ENCODE measurements around the gene SPRR5. TPM values are rescaled to one million over a fixed set of nuclear protein-coding genes. Genes with fewer than 3 reads are reported as not detected.

Gene SPRR5
- 0.12 to 0.35 TPM (median 0.30 TPM) in 3 replicates for polyA plus RNA-seq
- polyA plus RNA-seq (2011; ENCODE audit: low read depth), result 10.2 TPM
- polyA plus RNA-seq (2011; cell fraction: cytosol; rRNA removed), result 0.13 TPM in 1 of 2 replicates, not detected in the other
- polyA plus RNA-seq (2011; cell fraction: nucleus; rRNA removed), result 0.53 and 1.7 TPM in 2 replicates
- 1.2 and 34.0 TPM in 2 replicates for polyA plus RNA-seq (2012; ENCODE audit: low replicate concordance)
- not detected in 3 replicates for polyA minus RNA-seq
- not detected for polyA minus RNA-seq (2011; cell fraction: cytosol; rRNA and poly(A)+ RNA removed)
- polyA minus RNA-seq (2011; cell fraction: nucleus; rRNA and poly(A)+ RNA removed), result not detected in 2 replicates

- Histone ChIP-seq H3K9me1 (ENCODE audit: control insufficient read depth, extremely low read depth, insufficient read depth, low read length) (no peaks in the 10 kb centered on the region), H3K79me2 (ENCODE audit: control insufficient read depth, insufficient read depth, low read length) (no peaks in the 10 kb centered on the region), H3K27ac (ENCODE audit: control insufficient read depth, insufficient read depth, low read length) (no peak within 1 kb of the TSS), H4K20me1 (ENCODE audit: control insufficient read depth, extremely low read depth, insufficient read depth, low read length) (no peaks in the 10 kb centered on the region), H3K9ac (ENCODE audit: control insufficient read depth, extremely low read depth, insufficient read depth, low read length) (no peak within 1 kb of the TSS), H3K36me3 (ENCODE audit: control insufficient read depth in 2 of 2, extremely low read depth in 1 of 2, insufficient read depth in 2 of 2, low read length in 2 of 2) (no peaks in the 10 kb centered on the region), H3K9me3 (ENCODE audit: control insufficient read depth, low read depth, low read length) (no peaks in the 10 kb centered on the region), H2AFZ (ENCODE audit: control insufficient read depth, low read length) (no peak within 1 kb of the TSS), H3K27me3 (ENCODE audit: control insufficient read depth, extremely low read depth, insufficient read depth, low read length) (no peaks in the 10 kb centered on the region), H3K4me2 (ENCODE audit: control insufficient read depth, extremely low read depth, insufficient read depth, low read depth, low read length) (no peak within 1 kb of the TSS), H3K4me3 (ENCODE audit: control insufficient read depth in 2 of 3, extremely low read depth in 1 of 3, insufficient read depth in 2 of 3, low read depth in 1 of 3, low read length in 3 of 3) (no peak within 1 kb of the TSS), H3K4me1 (ENCODE audit: control insufficient read depth, extremely low read depth, insufficient read depth, low read length) (peaks cover 16% of the 10 kb centered on the region)
- TF ChIP-seq EZH2 (IDR thresholded peaks at IDR 0.05; ENCODE audit: low read length) (no peak), CTCF (optimal IDR thresholded peaks at IDR 0.05 in 1 of 3, IDR thresholded peaks at IDR 0.05 in 1 of 3, conservative IDR thresholded peaks at IDR 0.05 in 1 of 3; ENCODE audit: extremely low read depth in 1 of 3, insufficient read depth in 2 of 3, low read length in 3 of 3) (no peak)
- DNase-seq (ENCODE audit: low read depth, low spot score) (no peak), FAIRE-seq (peak; percentile 17)
- dilution Hi-C loops (cut with MboI; ENCODE audit: extremely low pct_ligation_motif_present, low sequenced_read_pairs), result no loop called here
Measured at GRCh38 chr1:152946651-152947256, at the start of gene SPRR5. Gene SPRR5 (plus strand): TSS chr1:152947206. CDS start chr1:152948555, 1,349 bp downstream.

GRCh38 chr1:152899027-152899426, 48.0 kb upstream of the SPRR5 start:
- H3K9me3 ChIP-seq (ENCODE audit: control insufficient read depth, low read depth, low read length), result no peaks in the 10 kb centered on the region
- H3K27me3 ChIP-seq (ENCODE audit: control insufficient read depth, extremely low read depth, insufficient read depth, low read length), result no peaks in the 10 kb centered on the region
- TF ChIP-seq EZH2 (IDR thresholded peaks at IDR 0.05; ENCODE audit: low read length) (no peak), CTCF (optimal IDR thresholded peaks at IDR 0.05 in 1 of 3, IDR thresholded peaks at IDR 0.05 in 1 of 3, conservative IDR thresholded peaks at IDR 0.05 in 1 of 3; ENCODE audit: extremely low read depth in 1 of 3, insufficient read depth in 2 of 3, low read length in 3 of 3) (no peak)
- H3K36me3 ChIP-seq (ENCODE audit: control insufficient read depth in 2 of 2, extremely low read depth in 1 of 2, insufficient read depth in 2 of 2, low read length in 2 of 2), result no peaks in the 10 kb centered on the region
- DNase-seq (ENCODE audit: low read depth, low spot score) (no peak), FAIRE-seq (no peak)
- H3K9ac ChIP-seq (ENCODE audit: control insufficient read depth, extremely low read depth, insufficient read depth, low read length), result no peak overlapping the region
- no peak overlapping the region for H2AFZ ChIP-seq (ENCODE audit: control insufficient read depth, low read length)
- no peaks in the 10 kb centered on the region for H3K9me1 ChIP-seq (ENCODE audit: control insufficient read depth, extremely low read depth, insufficient read depth, low read length)
- H4K20me1 ChIP-seq (ENCODE audit: control insufficient read depth, extremely low read depth, insufficient read depth, low read length), result no peaks in the 10 kb centered on the region
- H3K4me3 ChIP-seq (ENCODE audit: control insufficient read depth in 2 of 3, extremely low read depth in 1 of 3, insufficient read depth in 2 of 3, low read depth in 1 of 3, low read length in 3 of 3), result no peak overlapping the region
- H3K4me1 ChIP-seq (ENCODE audit: control insufficient read depth, extremely low read depth, insufficient read depth, low read length), result peaks cover 7% of the 10 kb centered on the region
- H3K4me2 ChIP-seq (ENCODE audit: control insufficient read depth, extremely low read depth, insufficient read depth, low read depth, low read length), result no peak overlapping the region
- dilution Hi-C loops (cut with MboI; ENCODE audit: extremely low pct_ligation_motif_present, low sequenced_read_pairs), result no loop called here
- H3K79me2 ChIP-seq (ENCODE audit: control insufficient read depth, insufficient read depth, low read length), result no peaks in the 10 kb centered on the region
- H3K27ac ChIP-seq (ENCODE audit: control insufficient read depth, insufficient read depth, low read length), result no peak overlapping the region

Measured in keratinocyte (primary cell).